ENCODE measurements around the gene MYOM1.

MYOM1 gene

DNA sequence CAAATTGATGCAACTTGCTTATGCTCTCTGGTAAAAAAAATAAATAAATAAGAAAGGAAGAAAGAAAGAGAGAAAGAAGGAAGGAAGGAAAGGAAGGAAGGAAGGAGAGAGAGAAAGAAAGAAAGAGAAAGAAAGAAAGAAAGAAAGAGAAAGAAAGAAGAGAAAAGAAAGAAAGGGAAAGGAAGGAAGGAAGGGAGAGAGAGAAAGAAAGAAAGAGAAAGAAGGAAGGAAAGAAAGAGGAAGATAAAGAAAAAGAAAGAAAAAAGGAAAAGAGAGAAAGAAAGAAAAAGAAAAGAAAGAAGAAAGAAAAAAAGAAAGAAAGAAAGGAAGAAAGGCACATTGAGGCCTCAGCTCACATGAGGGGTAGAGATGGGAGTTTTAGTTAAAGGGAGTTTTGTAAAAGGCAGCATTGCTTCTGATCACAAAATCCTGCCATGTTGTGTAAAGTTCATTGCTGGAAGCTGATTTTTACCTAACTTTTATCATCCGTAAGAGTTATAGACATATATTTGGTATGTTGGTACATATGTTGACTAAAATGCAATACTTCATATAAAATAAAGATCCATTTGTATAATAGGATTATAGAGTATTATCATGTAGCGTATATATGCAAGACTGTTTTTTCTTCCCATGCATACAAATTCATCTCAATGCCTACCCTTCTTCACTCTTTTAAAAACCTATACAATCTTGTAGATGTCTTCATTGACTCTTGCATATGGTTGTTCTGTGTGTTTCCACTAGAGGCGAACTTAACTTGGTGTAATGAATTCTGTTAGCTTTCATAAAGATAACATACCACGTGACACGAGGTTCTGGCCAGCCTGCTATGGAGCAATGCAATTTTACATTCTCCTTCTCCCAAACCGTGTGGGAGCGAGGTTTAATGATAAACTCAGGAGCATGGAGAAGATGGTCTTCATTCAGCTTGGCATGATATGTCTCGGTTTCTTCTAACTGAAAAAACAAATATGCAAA, 32.8 kb downstream of the MYOM1 start:
- DNase-seq (ENCODE audit: low read depth in 2 of 2): no peak

DNA sequence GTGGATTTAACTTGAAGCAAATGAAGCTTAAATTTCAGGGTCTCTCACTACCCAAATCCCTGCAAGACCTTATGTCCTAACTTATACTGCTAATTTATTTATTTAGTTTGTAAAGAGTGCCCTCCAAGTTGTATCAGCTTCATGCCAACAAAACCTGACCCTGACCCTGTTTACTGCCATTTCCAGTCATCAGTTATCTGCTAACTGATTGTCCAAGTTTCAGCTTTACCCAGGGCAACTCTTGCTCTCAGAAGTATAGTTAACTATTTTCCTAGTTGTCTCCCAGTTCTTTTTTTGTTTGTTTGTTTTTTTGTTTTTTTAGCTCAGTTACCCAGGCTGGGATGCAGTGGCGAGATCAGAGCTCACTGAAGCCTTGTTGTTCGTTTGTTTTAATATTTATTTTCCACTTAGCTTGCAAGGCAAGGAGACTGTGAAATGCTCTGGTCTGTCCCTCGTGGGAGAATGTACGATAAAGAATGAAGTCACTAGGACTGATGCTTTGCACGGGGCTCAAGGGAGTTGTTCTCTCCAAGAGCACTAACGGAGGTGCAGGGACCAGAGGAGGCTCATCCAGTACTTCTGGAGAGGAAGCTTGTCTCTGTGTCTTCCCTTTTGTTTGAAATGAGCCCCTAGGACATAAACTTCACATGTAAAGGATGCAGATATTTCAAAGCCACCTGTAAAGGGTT, 35.3 kb downstream of the MYOM1 start:
- no peak for DNase-seq (ENCODE audit: low read depth in 2 of 2)

DNA sequence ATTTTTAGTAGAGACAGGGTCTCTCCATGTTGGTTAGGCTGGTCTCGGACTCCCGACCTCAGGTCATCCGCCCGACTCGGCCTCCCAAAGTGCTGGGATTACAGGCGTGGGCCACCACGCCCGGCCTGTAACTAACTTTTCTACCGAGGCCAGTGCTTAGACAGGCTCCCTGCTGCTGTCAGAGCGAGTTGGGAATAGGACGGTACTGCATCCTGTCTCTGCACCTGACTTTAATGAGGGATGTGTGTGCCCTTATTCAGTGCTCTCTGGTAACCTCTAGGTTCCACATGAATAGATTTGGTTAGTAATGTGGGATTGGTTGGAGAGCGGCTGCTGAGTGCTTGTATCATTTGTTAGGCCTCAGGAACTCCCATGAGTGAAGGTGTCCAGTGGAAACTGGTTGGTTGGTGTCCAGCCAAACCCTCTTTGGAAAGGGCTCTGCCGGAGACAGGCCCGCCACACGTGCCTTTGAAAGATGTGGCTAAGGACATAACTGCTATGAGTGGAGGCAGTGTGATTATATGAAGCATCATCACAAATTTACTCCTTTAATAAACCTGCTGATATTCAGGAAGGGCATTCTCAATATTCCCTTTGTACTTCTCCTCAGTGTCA, 36.6 kb downstream of the MYOM1 start:
- no peak for DNase-seq (ENCODE audit: low read depth in 2 of 2)

DNA sequence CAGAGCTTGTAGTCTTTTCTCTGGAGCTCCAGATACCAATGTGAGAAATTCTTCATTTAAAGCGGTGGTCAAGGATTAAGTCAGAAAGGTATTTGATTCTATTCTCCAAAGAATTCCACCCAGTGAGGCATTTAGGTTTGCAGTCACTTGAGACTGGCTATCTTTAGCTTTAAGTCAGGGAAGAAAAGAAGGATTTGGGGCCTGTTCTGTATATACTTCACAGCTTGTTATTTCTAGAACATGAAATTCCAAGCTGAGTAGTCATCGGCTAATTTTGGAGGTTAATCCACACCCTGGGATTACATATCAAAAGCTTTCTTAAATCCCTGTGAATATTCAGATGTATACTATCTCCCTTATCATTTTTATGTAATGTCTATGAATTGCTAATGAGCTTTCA, 39.4 kb downstream of the MYOM1 start:
- no peak for DNase-seq (ENCODE audit: low read depth in 2 of 2)

DNA sequence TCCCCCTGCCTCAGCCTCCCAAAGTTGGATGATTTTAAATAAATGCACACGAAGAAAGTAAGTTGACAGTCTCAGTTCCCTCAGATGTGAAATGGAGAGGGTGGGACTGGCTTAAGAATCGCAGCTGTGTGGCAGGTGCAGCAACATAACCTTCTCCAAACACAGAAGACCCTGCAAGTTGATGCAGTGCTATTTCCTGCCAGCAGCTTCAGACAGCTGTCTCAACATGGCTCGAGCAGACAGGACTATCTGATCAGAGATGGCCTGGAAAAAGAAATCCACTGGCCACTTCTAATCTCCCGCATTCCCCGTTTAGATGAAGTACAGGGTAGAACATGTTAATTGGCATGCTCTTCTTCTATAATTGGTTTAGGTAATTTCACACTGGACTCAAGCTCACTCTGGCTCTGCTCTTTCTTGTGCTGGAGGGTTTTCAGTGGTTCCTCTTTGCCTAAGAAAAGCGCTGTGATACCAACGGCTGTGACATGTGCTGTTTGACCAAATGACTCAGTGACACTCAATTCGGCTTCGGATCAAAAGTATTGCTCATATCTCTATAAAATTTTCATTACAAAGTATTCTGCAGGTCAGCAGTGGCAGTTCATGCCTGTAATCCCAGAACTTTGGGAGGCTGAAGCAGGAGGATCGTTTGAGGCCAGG, 40.2 kb downstream of the MYOM1 start:
- DNase-seq (ENCODE audit: low read depth in 2 of 2): no peak

DNA sequence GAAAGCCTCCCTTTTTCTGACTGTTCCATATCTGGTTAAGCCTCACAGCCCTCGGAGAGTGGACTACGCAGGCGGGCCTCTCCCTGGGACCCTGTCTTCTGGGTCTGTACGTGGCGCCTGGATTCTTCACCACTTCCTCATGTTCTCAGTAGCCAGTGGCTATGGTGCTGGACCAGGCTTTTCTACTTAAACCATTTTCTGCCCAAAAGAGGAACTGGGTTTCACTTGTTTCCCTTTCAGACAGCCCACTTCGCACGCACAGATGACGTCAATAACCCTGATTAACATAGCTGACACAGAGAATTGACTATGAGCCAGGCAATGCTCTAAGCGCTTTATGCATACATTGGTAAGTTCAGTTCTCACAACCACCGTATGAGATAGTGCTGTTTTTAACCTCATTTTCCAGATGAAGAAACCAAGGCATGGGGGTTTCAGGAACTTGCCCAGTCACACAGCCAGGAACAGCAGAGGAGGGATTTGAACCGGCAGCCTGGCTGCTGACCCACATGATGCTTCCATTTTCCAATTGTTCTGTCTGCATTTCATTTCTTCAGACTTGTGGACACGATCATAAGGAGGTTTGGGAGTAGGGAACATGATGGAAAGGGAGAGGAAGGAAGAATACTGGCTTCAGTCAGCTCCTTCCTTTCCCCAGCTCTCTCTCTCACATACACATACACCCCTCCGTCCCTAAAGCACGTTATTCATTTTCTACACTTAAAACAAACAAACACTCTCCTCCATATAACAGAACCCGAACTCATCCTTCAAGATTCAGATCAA, 41.7 kb downstream of the MYOM1 start:
- peak in 1 of 2 donors; percentile 5 for DNase-seq (ENCODE audit: low read depth in 2 of 2)

DNA sequence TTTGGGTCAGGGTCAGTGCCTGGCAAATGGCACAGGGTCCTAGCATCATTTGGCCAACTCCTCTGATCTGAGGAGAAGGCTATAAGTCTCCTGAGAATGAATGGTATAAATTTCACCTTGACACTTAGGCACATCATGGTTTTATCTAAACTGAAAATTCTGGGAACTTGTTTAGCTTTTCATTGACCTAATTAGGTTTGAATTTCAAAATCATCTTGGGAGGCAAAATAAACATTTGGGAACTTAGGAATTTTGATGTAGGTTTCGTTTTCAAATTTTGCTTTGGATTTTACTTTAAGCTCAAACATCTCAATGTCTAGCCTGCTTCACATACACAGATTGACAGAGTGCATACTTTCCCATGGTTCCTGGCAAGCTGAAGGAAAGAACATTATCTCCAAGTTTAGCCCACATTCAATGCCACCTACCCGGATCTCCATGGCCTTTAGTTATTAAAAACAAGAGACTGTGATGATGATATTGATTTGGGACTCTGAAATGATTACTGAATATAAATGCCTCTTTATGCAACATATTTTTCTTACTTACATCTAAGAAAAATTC, 44.5 kb downstream of the MYOM1 start:
- no peak for DNase-seq (ENCODE audit: low read depth in 2 of 2)

DNA sequence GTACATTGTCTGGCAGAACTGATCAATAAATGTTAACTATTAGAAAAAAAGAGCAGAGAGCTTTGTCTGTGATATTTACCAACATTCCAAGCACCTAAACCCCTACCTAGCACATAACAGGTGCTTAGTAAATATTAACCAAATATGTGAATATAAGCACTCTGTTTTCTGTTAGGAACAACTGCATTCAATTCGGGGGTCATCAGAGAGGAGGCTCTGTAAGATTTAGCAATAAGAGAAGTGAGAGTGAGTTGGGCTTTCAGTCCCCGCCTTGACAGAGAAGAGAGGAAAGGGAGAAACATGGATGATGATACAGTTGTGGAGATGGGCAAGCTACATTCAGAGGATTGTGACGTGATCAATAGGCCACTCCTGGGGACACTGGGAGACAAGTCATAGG, 47.7 kb downstream of the MYOM1 start:
- DNase-seq (ENCODE audit: low read depth in 2 of 2): no peak

DNA sequence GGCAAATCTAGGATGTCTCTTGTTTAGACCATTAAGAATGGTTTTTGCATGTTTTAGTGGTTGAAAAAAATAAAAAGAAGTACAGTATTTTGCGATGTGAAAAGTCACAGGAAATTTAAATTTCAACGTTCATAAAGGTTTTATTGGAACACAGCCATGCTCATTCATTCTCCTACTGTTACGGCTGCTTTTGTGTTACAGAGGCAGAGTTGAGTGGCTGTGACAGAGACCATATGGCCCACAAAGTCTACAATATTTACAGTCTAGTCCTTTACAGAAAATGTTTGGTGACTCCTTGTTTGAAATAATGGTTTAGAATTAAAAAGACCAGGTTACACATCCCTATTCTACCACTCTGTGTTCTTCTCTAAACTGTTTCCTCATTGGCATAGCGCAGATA, 48.1 kb downstream of the MYOM1 start:
- DNase-seq (ENCODE audit: low read depth in 2 of 2): no peak

DNA sequence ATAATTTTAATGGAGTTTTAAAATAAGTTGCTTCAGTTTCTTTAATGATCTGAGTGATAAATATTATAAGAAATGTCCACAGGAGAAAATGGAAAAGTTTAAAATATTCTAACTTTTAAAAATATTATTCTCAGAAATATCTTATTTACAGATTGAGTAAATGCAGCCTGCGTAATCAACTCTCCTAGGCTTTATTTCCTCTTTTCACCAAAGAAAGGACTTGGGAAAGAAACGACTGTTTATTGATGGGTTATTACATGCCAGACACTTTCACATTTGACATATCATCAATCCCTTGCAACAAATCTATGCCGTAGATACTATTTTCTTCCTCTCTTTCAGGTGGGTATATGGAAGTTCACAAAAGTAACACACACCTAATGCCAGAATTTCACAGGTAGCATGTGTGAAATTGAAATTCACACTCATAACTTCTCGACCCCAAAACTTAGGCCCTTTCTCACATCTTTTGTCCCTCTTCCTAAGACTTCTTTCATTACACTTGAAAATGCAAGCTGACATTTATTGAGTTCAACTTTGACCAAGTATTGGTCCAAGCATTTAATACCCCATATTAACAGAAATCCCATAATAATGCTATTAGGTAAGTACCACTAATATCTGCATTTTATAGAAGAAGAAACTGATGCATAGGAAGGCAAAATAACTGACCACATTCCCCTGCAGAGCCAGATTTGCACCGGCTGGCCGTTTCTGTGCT, 49.2 kb downstream of the MYOM1 start:
- DNase-seq (ENCODE audit: low read depth in 2 of 2): no peak

DNA sequence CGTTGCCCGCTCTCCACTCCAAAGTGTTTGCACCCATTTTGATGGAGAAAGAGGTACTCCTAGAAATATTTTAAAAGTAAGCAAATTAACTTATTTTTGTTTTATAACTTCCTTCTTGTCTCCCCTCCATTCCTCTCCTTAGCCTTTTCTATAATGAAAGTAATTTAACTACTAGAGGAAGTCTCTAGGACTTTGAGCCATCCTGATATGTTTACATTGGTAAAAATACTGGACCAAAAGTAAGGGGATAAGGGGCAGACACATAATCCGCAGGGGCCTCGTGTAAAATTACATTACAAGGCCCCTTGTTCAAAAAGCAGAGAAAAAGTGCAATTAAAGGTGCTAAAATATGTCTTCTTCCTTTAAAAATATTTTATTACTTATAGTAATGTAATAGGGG, 55.4 kb downstream of the MYOM1 start:
- no peak for DNase-seq (ENCODE audit: low read depth in 2 of 2)

DNA sequence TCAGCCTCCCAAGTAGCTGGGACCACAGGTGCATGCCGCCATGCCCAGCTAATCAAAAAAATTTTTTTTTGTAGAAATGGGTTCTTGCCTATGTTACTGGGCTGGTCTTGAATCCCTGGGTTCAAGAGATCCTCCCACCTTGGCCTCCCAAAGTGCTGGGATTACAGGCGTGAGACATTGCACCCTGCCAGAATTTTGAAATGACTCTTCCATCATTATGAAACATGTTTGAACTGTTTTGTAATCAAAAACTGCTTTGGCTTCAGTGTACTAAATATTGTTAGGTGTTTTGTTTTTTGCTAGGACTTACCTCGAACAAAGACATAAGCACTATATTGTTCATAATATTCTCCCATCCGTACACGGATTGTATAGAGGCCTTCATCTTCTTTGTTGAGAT, 55.8 kb downstream of the MYOM1 start:
- no peak for DNase-seq (ENCODE audit: low read depth in 2 of 2)

DNA sequence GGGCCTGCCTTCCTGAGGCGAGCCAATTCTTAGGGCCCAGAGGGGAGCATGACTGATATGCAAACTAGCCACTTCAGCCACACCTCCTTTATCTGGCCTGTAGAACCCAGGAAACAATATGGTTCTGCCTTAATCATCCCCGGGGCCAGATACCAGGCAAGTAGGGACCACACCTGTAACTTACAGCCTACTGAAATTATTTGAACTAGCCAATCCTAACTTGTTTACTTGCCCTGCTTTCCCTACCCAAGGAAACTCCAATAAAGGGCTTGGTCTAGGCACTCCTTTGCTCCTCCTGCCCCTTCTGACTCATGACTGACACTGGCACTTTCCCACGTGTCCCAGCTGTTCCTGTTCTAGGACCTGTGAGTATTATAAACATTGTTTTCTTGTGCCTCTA, 57.6 kb downstream of the MYOM1 start:
- DNase-seq (ENCODE audit: low read depth in 2 of 2): no peak

DNA sequence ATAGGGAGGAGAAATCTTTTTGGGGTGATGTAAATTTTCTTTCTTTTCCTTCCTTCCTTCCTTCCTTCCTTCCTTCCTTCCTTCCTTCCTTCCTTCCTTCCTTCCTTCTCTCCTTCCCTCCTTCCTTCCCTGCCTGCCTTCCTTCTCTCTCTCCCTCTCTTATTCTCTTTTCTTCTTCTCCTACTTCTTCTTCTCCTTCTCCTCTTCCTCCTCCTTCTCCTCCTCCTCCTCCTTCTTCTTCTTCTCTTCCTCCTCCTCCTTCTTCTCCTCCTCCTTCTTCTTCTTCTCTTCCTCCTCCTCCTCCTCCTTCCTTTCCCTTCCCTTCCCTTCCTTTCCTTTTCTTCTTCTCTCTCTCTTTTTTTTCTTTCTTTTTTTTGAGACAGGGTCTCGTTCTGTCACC, 59.9 kb downstream of the MYOM1 start:
- DNase-seq (ENCODE audit: low read depth in 2 of 2): no peak

DNA sequence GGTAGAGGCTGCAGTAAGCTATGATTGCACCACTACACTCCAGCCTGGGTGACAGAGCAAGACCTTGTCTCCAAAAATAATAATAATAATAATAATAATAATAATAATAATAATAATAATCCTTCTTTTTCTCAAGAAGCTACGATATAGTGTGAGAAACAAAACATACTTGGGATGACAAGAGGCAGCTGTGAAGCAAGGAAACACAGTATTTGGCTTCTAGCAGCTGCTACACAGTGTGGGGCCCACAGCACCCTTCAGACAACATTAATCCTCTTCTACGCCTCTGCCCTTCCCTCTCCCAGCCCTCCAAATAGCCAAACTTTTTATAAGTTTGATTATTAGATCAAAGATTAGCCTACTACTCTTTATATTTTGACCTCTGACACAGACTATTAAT, 62.2 kb downstream of the MYOM1 start:
- DNase-seq (ENCODE audit: low read depth in 2 of 2): no peak

DNA sequence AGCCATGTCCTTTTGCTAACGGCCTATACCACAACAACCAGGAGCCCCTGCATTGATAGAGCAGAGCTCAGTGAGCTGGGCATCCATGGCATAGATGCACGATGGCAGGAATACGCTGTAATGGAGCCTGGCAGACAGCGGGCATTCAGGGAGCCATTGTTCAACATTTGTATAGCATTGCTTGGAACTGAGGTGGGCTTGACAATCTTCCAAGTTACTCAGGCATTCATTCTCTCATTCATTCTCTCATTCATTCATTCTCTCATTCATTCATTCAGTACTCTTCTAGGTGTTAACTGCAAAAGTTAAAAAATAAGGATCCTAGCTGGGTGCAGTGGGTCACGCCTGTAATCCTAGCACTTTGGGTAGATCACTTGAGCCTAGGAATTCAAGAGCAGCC, 62.7 kb downstream of the MYOM1 start:
- DNase-seq (ENCODE audit: low read depth in 2 of 2): no peak

DNA sequence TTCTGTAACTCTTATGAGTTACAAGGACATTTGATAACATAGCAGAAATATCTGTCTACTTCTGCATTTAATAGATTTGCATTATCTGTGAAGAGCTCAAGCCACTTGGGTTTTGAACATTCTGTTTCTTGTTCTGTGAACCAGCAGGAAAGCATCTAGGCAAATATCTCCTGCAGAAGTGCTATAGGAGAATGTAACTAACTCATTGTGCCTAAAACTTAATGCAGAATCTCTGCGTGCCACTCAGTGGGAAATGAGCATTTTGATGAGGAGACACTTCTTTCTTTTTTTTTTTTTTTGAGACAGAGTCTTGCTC, 63.5 kb downstream of the MYOM1 start:
- DNase-seq (ENCODE audit: low read depth in 2 of 2): no peak

DNA sequence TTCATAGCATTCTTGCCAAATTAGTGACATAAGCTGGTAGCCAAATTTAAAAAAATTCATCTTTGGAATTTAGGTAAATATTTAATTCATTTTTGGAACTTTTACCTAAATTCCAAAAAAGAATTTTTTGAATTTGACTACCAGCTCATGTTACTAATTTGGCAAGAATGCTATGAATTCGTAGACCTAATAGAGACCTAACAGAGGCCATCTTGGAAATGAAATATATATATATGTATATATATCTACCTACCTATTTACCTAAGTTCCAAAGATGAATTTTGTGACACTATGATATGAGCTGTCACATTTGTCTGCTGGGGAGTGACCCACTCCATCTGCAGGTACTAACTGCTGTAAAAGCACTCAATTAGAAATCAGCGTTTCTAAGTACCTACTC, 65.6 kb downstream of the MYOM1 start:
- no peak for DNase-seq (ENCODE audit: low read depth in 2 of 2)

DNA sequence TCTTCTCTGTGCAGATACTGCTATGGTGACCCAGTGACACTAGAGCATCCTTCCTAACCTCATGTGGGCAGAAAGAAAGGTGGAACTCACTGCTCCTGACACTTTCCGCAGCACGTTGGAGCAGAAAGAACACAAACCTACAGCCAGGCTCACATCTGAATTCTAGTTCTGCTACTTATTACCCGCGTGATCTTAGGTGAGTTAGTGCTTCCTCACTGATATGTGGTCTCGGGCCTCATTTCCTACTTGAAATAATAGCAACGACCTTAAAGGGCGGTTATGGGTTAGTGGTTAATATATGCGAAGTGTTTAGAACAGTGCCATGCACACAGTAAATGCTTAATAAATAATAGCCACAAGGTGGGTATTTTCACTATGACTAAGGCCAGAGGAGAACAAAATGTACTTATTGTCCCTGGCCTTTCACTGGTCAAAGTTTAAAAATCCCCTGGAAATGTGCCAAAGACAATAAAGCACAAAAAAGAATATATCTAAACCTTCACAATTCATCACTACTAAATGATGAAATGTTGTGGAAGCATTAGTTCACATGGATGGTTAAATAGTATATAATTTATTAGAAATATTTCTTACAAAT, 66.6 kb downstream of the MYOM1 start:
- DNase-seq (ENCODE audit: low read depth in 2 of 2): no peak

DNA sequence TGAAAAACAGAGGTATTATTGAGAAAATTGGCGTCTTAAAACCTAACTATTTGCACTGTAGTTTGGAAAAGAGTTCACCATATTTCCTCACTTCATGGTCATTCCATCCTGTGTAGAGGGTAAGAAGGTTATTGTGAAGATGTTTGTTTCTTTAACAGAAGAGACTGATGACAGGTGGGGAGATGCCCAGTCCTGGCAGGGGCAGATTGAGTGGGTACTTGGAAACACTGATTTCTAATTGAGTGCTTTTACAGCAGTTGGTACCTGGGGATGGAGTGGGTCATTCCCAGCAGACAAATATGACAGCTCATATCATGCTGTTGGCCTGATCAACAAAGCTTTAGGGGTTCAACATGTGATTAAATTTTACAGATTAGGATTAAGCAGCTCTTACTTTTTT, 67.5 kb downstream of the MYOM1 start:
- no peak for DNase-seq (ENCODE audit: low read depth in 2 of 2)

Data from stimulated activated CD8-positive, alpha-beta memory T cell treated with anti-CD3 and anti-CD28 coated beads, Interleukin-2, amount 100 ng/mL, for 1 hour (primary cell).